ENCODE measurements around the gene SOCS6.

DNA sequence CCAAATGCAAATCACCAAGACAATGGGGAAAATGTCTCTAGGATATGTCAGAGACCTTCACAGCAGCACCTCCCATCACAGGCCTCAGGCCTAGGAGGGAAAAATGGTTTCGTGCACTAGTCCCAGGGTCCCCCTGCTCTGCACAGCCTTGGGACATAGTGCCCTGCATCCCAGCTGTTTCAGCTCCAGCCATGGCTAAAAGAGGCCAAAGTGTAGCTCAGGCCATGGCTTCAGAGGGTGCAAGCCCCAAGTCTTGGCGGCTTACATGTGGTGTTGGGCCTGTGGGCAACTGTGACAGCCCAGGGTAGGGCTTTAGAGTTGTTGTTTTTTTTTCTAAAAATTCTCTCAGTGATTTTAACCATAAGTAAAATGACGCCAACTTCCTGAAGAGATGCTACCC, 25.5 kb upstream of the SOCS6 start:
- TF ChIP-seq, protein P1, sequence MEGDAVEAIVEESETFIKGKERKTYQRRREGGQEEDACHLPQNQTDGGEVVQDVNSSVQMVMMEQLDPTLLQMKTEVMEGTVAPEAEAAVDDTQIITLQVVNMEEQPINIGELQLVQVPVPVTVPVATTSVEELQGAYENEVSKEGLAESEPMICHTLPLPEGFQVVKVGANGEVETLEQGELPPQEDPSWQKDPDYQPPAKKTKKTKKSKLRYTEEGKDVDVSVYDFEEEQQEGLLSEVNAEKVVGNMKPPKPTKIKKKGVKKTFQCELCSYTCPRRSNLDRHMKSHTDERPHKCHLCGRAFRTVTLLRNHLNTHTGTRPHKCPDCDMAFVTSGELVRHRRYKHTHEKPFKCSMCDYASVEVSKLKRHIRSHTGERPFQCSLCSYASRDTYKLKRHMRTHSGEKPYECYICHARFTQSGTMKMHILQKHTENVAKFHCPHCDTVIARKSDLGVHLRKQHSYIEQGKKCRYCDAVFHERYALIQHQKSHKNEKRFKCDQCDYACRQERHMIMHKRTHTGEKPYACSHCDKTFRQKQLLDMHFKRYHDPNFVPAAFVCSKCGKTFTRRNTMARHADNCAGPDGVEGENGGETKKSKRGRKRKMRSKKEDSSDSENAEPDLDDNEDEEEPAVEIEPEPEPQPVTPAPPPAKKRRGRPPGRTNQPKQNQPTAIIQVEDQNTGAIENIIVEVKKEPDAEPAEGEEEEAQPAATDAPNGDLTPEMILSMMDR (IDR thresholded peaks at IDR 0.05; ENCODE audit: low read depth, low read length) = no peak
- no peak for TF ChIP-seq EZH2phosphoT487 (IDR thresholded peaks at IDR 0.05; ENCODE audit: low read depth)

Measured in OCI-LY3 (cell line).